Activated CD8-positive, alpha-beta memory T cell treated with anti-CD3 and anti-CD28 coated beads for 1 hour (primary cell): ENCODE measurements around the gene LRRC10B.
A peak's percentile ranks its signal among the peaks of the same experiment; 100 is the strongest.
"Not testable (repeated sequence)": the region's sequence is repeated elsewhere in the genome, so short reads cannot be mapped to it uniquely, and the experiment has no call there.

ENCODE experiments used
- DNase-seq, 2 donors: peaks; one replicate each; pipeline ENCODE4 v3.0.0-alpha.2; 2020; ENCODE audit warnings: low read depth in 1 of 2; ENCODE audit errors: extremely low read depth in 1 of 2

The LRRC10B gene

GRCh38 chr11:61507962-61508861 lies at the start of gene LRRC10B:
LRRC10B (plus strand) TSS chr11:61508749; CDS start chr11:61508999, 250 bp downstream.
- no peak for DNase-seq

- no peak for DNase-seq
Observed at GRCh38 chr11:61460474-61460881, 48.1 kb upstream of the LRRC10B start.

GRCh38 chr11:61460986-61461385 lies 47.6 kb upstream of the LRRC10B start:
- DNase-seq: no peak

- DNase-seq: not testable (repeated sequence)
Observed at GRCh38 chr11:61467602-61468001, 40.9 kb upstream of the LRRC10B start.

GRCh38 chr11:61468002-61468401 lies 40.5 kb upstream of the LRRC10B start:
- no peak for DNase-seq

- no peak for DNase-seq
Observed at GRCh38 chr11:61472282-61472681, 36.3 kb upstream of the LRRC10B start.

- no peak for DNase-seq
Observed at GRCh38 chr11:61472868-61473267, 35.7 kb upstream of the LRRC10B start.

- DNase-seq: no peak
Observed at GRCh38 chr11:61473370-61474012, 35.1 kb upstream of the LRRC10B start.

GRCh38 chr11:61474013-61474643 lies 34.4 kb upstream of the LRRC10B start:
- DNase-seq: no peak

GRCh38 chr11:61475433-61475832 lies 33.1 kb upstream of the LRRC10B start:
- no peak for DNase-seq

- no peak for DNase-seq
Observed at GRCh38 chr11:61476371-61476770, 32.2 kb upstream of the LRRC10B start.

GRCh38 chr11:61477126-61477525 lies 31.4 kb upstream of the LRRC10B start:
- no peak for DNase-seq

GRCh38 chr11:61477727-61478148 lies 30.8 kb upstream of the LRRC10B start:
- DNase-seq: peak; percentile 9 to 33

GRCh38 chr11:61479360-61480058 lies 29.0 kb upstream of the LRRC10B start:
- not testable (repeated sequence) for DNase-seq

GRCh38 chr11:61480261-61480993 lies 28.1 kb upstream of the LRRC10B start:
- no peak for DNase-seq

- no peak for DNase-seq
Observed at GRCh38 chr11:61480994-61481335, 27.6 kb upstream of the LRRC10B start.

- DNase-seq: no peak
Observed at GRCh38 chr11:61481806-61482205, 26.7 kb upstream of the LRRC10B start.

GRCh38 chr11:61482513-61482912 lies 26.0 kb upstream of the LRRC10B start:
- no peak for DNase-seq

- DNase-seq: no peak
Observed at GRCh38 chr11:61484541-61484940, 24.0 kb upstream of the LRRC10B start.

GRCh38 chr11:61485080-61485479 lies 23.5 kb upstream of the LRRC10B start:
- no peak for DNase-seq
